AG04450 (cell line): ENCODE measurements around the gene RB1. TPM values are rescaled to one million over a fixed set of nuclear protein-coding genes. Genes with fewer than 3 reads are reported as not detected.

Experiments
- CTCF ChIA-PET: fragments of 300-600, 350-600 bp; formaldehyde crosslinking; extraction: SDS; loops from one replicate; lab custom pipeline; 2022; ENCODE audit warnings: antibody characterized with exemption, inconsistent platforms; lab: Charles Lee
- POLR2A ChIA-PET: fragments of 350-600 bp; formaldehyde crosslinking; extraction: SDS; loops from one replicate; lab custom pipeline; 2021; ENCODE audit warnings: antibody characterized with exemption, inconsistent platforms; lab: Yijun Ruan, JAX
- DNase-seq: peaks from one replicate; pipeline ENCODE4 v3.0.0-alpha.2; 2011; ENCODE audit warnings: low read depth, low spot score
- H3K27ac ChIP-seq: one replicate; pipeline ENCODE4 v1.5.1; 2012; ENCODE audit warnings: low read depth, low read length, control low read depth
- H3K27me3 ChIP-seq: one replicate; pipeline ENCODE4 v1.6.0; 2012; ENCODE audit warnings: low read length; ENCODE audit not compliant: control insufficient read depth, insufficient read depth
- H3K4me3 ChIP-seq: 2 replicates; pipeline ENCODE4 v1.5.1; 2011; ENCODE audit warnings: mild to moderate bottlenecking, low read depth, low read length, control low read depth
- H3K9me3 ChIP-seq: 2 replicates; pipeline ENCODE4 v1.5.1; 2012; ENCODE audit warnings: low read length; ENCODE audit not compliant: control insufficient read depth, insufficient read depth
- CTCF ChIP-seq: IDR thresholded peaks from 2 replicates; pipeline ENCODE4 v1.5.1; 2011; ENCODE audit warnings: low read depth, low read length, control low read depth, inconsistent platforms
- polyA plus RNA-seq: library from polyadenylated mRNA; depleted of rRNA; stranded (reverse); fragments of >200 nt; gene quantifications from 2 replicates; pipeline ENCODE4 v1.2.3, GENCODE V29; 2011

RB1 gene
- polyA plus RNA-seq, 1 experiment: 27.3 TPM

- ChIA-PET POLR2A (no interaction called here), CTCF (no interaction called here)
- TF ChIP-seq CTCF: no peak
- H3K4me3 ChIP-seq: no peak overlapping the region
- H3K27ac ChIP-seq: no peak overlapping the region
- no peak for DNase-seq
- no peaks in the 10 kb centered on the region for H3K9me3 ChIP-seq
- H3K27me3 ChIP-seq: no peaks in the 10 kb centered on the region
Measured at GRCh38 chr13:48488995-48489394, 185.4 kb downstream of the RB1 start.

- H3K27ac ChIP-seq: no peak overlapping the region
- H3K9me3 ChIP-seq: no peaks in the 10 kb centered on the region
- DNase-seq: no peak
- TF ChIP-seq CTCF: no peak
- ChIA-PET POLR2A (no interaction called here), CTCF (no interaction called here)
- H3K27me3 ChIP-seq: no peaks in the 10 kb centered on the region
- H3K4me3 ChIP-seq: no peak overlapping the region
Measured at GRCh38 chr13:48489666-48490065, 186.1 kb downstream of the RB1 start.

GRCh38 chr13:48490241-48490640 lies 186.7 kb downstream of the RB1 start:
- no peak for TF ChIP-seq CTCF
- CTCF ChIA-PET: no interaction called here

GRCh38 chr13:48491423-48492095 lies 188.0 kb downstream of the RB1 start:
- H3K27me3 ChIP-seq: no peaks in the 10 kb centered on the region
- no peak for DNase-seq
- H3K27ac ChIP-seq: no peak overlapping the region
- TF ChIP-seq CTCF: no peak
- no peak overlapping the region for H3K4me3 ChIP-seq
- CTCF ChIA-PET: interaction anchor here (0.5 kb wide), 1 partner anchor 299 kb away, joined by 4 read pairs; no protein-coding TSS in a partner anchor
- POLR2A ChIA-PET: no interaction called here
- no peaks in the 10 kb centered on the region for H3K9me3 ChIP-seq

More at GRCh38 chr13:48490241-48490640, 186.7 kb downstream of the RB1 start:
- no peak for DNase-seq
- POLR2A ChIA-PET: no interaction called here
- Histone ChIP-seq H3K27me3 (no peaks in the 10 kb centered on the region), H3K9me3 (no peaks in the 10 kb centered on the region), H3K27ac (no peak overlapping the region), H3K4me3 (no peak overlapping the region)

GRCh38 chr13:48492096-48492440 lies 188.5 kb downstream of the RB1 start:
- H3K27ac ChIP-seq: no peak overlapping the region
- ChIA-PET POLR2A (no interaction called here), CTCF (interaction anchor here (0.5 kb wide), 1 partner anchor 299 kb away, joined by 4 read pairs; no protein-coding TSS in a partner anchor)
- no peaks in the 10 kb centered on the region for H3K27me3 ChIP-seq
- no peak for TF ChIP-seq CTCF
- H3K9me3 ChIP-seq: no peaks in the 10 kb centered on the region
- no peak for DNase-seq
- no peak overlapping the region for H3K4me3 ChIP-seq
